WTC11 (cell line): ENCODE data around the gene ZNF490.

Experiments used
- CBFB ChIP-seq: sonication (generic); formaldehyde crosslinking; IDR thresholded peaks from 2 replicates; pipeline ENCODE4 v1.8.1; 2022; ENCODE audit warnings: mild to moderate bottlenecking, low read depth, missing genetic modification reagents
- CREB1 ChIP-seq: sonication (generic); formaldehyde crosslinking; IDR thresholded peaks from 2 replicates; pipeline ENCODE4 v1.8.0; 2023; ENCODE audit warnings: mild to moderate bottlenecking, missing genetic modification reagents
- ETV6 ChIP-seq: sonication (generic); formaldehyde crosslinking; IDR thresholded peaks from 2 replicates; pipeline ENCODE4 v1.8.1; 2022; ENCODE audit warnings: mild to moderate bottlenecking, missing genetic modification reagents
- FOXP1 ChIP-seq: sonication (generic); formaldehyde crosslinking; IDR thresholded peaks from 2 replicates; pipeline ENCODE4 v1.8.0; 2022; ENCODE audit warnings: missing genetic modification reagents, mild to moderate bottlenecking, moderate library complexity, borderline replicate concordance
- HMGA2 ChIP-seq: fragments of 250-450 bp; sonication (Bioruptor Pico); IDR thresholded peaks from 2 replicates; pipeline ENCODE4 v1.4.0; 2021; ENCODE audit warnings: mild to moderate bottlenecking, moderate library complexity
- NR1H2 ChIP-seq: sonication (generic); formaldehyde crosslinking; IDR thresholded peaks from 2 replicates; pipeline ENCODE4 v1.9.0; 2021; ENCODE audit warnings: mild to moderate bottlenecking, moderate library complexity, missing genetic modification reagents
- ZBTB21 ChIP-seq: sonication (generic); formaldehyde crosslinking; IDR thresholded peaks from 2 replicates; pipeline ENCODE4 v1.8.1; 2023; ENCODE audit warnings: mild to moderate bottlenecking, missing genetic modification reagents, borderline replicate concordance
- TF ChIP-seq, protein P1 (sequence below): fragments of 200-600 bp; IDR thresholded peaks from 2 replicates; pipeline ENCODE4 v1.8.0; 2022; ENCODE audit warnings: antibody characterized with exemption
- TF ChIP-seq, protein P2 (sequence below): sonication (generic); formaldehyde crosslinking; IDR thresholded peaks from 2 replicates; pipeline ENCODE4 v1.8.1; 2023; ENCODE audit warnings: mild to moderate bottlenecking, missing genetic modification reagents, moderate library complexity
- TF ChIP-seq, protein P3 (sequence below): sonication (generic); formaldehyde crosslinking; IDR thresholded peaks from 2 replicates; pipeline ENCODE4 v1.8.0; 2022; ENCODE audit warnings: mild to moderate bottlenecking, missing genetic modification reagents
- TF ChIP-seq, protein P4 (sequence below): sonication (generic); formaldehyde crosslinking; conservative IDR thresholded peaks from 2 replicates; pipeline ENCODE4 v1.8.1; 2022; ENCODE audit warnings: mild to moderate bottlenecking, missing genetic modification reagents
- TF ChIP-seq, protein P5 (sequence below): sonication (generic); formaldehyde crosslinking; IDR thresholded peaks from 2 replicates; pipeline ENCODE4 v1.8.1; 2022; ENCODE audit warnings: missing genetic modification reagents, borderline replicate concordance
- TF ChIP-seq, protein P6 (sequence below): fragments of 250-450 bp; sonication (Bioruptor Pico); IDR thresholded peaks from 2 replicates; pipeline ENCODE4 v1.9.0; 2021; ENCODE audit warnings: mild to moderate bottlenecking

DNA sequence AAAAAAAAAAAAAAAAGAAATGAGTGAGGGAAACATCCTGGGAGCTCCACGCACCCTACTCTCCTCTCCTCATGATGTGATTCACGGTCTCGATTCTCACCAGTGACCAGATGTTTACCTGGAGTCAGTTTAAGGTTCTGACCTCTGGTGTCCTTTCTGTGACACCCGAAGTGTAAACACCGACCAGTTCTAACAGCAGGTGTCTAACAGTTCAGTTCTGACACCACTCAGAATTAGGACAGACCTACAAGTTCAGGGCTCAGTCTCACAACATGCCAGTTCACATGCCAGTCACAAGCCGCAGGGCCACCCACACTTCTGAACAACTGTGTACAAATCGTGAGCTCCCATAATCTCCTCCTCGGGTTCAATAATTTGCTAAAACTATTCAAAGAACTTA, 65.3 kb downstream of the ZNF490 start:
- TF ChIP-seq, protein P1, sequence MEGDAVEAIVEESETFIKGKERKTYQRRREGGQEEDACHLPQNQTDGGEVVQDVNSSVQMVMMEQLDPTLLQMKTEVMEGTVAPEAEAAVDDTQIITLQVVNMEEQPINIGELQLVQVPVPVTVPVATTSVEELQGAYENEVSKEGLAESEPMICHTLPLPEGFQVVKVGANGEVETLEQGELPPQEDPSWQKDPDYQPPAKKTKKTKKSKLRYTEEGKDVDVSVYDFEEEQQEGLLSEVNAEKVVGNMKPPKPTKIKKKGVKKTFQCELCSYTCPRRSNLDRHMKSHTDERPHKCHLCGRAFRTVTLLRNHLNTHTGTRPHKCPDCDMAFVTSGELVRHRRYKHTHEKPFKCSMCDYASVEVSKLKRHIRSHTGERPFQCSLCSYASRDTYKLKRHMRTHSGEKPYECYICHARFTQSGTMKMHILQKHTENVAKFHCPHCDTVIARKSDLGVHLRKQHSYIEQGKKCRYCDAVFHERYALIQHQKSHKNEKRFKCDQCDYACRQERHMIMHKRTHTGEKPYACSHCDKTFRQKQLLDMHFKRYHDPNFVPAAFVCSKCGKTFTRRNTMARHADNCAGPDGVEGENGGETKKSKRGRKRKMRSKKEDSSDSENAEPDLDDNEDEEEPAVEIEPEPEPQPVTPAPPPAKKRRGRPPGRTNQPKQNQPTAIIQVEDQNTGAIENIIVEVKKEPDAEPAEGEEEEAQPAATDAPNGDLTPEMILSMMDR = no peak
- TF ChIP-seq CREB1 (CRISPR knock-in tag) (no peak), CBFB (CRISPR knock-in tag) (no peak), ETV6 (no peak), HMGA2 (CRISPR knock-in tag) (no peak), ZBTB21 (CRISPR knock-in tag) (no peak), NR1H2 (CRISPR knock-in tag) (no peak), FOXP1 (no peak)
- TF ChIP-seq, protein P2, sequence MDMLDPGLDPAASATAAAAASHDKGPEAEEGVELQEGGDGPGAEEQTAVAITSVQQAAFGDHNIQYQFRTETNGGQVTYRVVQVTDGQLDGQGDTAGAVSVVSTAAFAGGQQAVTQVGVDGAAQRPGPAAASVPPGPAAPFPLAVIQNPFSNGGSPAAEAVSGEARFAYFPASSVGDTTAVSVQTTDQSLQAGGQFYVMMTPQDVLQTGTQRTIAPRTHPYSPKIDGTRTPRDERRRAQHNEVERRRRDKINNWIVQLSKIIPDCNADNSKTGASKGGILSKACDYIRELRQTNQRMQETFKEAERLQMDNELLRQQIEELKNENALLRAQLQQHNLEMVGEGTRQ = no peak
- TF ChIP-seq, protein P3, sequence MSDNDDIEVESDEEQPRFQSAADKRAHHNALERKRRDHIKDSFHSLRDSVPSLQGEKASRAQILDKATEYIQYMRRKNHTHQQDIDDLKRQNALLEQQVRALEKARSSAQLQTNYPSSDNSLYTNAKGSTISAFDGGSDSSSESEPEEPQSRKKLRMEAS (CRISPR knock-in tag) = no peak
- TF ChIP-seq, protein P4, sequence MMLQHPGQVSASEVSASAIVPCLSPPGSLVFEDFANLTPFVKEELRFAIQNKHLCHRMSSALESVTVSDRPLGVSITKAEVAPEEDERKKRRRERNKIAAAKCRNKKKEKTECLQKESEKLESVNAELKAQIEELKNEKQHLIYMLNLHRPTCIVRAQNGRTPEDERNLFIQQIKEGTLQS (CRISPR knock-in tag) = no peak
- TF ChIP-seq, protein P5, sequence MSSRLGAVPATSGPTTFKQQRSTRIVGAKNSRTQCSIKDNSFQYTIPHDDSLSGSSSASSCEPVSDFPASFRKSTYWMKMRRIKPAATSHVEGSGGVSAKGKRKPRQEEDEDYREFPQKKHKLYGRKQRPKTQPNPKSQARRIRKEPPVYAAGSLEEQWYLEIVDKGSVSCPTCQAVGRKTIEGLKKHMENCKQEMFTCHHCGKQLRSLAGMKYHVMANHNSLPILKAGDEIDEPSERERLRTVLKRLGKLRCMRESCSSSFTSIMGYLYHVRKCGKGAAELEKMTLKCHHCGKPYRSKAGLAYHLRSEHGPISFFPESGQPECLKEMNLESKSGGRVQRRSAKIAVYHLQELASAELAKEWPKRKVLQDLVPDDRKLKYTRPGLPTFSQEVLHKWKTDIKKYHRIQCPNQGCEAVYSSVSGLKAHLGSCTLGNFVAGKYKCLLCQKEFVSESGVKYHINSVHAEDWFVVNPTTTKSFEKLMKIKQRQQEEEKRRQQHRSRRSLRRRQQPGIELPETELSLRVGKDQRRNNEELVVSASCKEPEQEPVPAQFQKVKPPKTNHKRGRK (CRISPR knock-in tag) = no peak
- TF ChIP-seq, protein P6, sequence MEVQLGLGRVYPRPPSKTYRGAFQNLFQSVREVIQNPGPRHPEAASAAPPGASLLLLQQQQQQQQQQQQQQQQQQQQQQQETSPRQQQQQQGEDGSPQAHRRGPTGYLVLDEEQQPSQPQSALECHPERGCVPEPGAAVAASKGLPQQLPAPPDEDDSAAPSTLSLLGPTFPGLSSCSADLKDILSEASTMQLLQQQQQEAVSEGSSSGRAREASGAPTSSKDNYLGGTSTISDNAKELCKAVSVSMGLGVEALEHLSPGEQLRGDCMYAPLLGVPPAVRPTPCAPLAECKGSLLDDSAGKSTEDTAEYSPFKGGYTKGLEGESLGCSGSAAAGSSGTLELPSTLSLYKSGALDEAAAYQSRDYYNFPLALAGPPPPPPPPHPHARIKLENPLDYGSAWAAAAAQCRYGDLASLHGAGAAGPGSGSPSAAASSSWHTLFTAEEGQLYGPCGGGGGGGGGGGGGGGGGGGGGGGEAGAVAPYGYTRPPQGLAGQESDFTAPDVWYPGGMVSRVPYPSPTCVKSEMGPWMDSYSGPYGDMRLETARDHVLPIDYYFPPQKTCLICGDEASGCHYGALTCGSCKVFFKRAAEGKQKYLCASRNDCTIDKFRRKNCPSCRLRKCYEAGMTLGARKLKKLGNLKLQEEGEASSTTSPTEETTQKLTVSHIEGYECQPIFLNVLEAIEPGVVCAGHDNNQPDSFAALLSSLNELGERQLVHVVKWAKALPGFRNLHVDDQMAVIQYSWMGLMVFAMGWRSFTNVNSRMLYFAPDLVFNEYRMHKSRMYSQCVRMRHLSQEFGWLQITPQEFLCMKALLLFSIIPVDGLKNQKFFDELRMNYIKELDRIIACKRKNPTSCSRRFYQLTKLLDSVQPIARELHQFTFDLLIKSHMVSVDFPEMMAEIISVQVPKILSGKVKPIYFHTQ (CRISPR knock-in tag) = no peak
